Globus pallidus (tissue), 1 donor: ENCODE data around the gene NSG2.

Experiments used
- DNase-seq: peaks from one replicate; pipeline ENCODE4 v3.0.0-alpha.2; 2015; ENCODE audit warnings: low spot score

The NSG2 gene

GRCh38 chr5:174063082-174063756 lies 17.7 kb downstream of the NSG2 start:
- DNase-seq, result no peak

GRCh38 chr5:174064171-174064570 lies 18.7 kb downstream of the NSG2 start:
- DNase-seq, result no peak

GRCh38 chr5:174065528-174066197 lies 20.2 kb downstream of the NSG2 start:
- no peak for DNase-seq

GRCh38 chr5:174067499-174067898 lies 22.0 kb downstream of the NSG2 start:
- DNase-seq, result no peak

GRCh38 chr5:174071484-174071883 lies 26.0 kb downstream of the NSG2 start:
- DNase-seq, result no peak

- DNase-seq, result no peak
These were observed 27.7 kb downstream of the NSG2 start for GRCh38 chr5:174073122-174073660.

- no peak for DNase-seq
These were observed 28.9 kb downstream of the NSG2 start for GRCh38 chr5:174074369-174074768.

GRCh38 chr5:174078416-174078815 lies 32.9 kb downstream of the NSG2 start:
- DNase-seq, result no peak

GRCh38 chr5:174082286-174082685 lies 36.8 kb downstream of the NSG2 start:
- no peak for DNase-seq

- DNase-seq, result peak; percentile 27
These were observed 37.7 kb downstream of the NSG2 start for GRCh38 chr5:174083056-174083827.

- no peak for DNase-seq
These were observed 39.2 kb downstream of the NSG2 start for GRCh38 chr5:174084691-174085154.

- DNase-seq, result no peak
These were observed 41.2 kb downstream of the NSG2 start for GRCh38 chr5:174086751-174087150.

- no peak for DNase-seq
These were observed 42.3 kb downstream of the NSG2 start for GRCh38 chr5:174087783-174088182.

- no peak for DNase-seq
These were observed 44.6 kb downstream of the NSG2 start for GRCh38 chr5:174090129-174090528.

- no peak for DNase-seq
These were observed 47.6 kb downstream of the NSG2 start for GRCh38 chr5:174093123-174093522.

GRCh38 chr5:174094857-174095606 lies 49.5 kb downstream of the NSG2 start:
- no peak for DNase-seq

- DNase-seq, result no peak
These were observed 51.1 kb downstream of the NSG2 start for GRCh38 chr5:174096619-174097018.

- DNase-seq, result no peak
These were observed 52.1 kb downstream of the NSG2 start for GRCh38 chr5:174097486-174098185.

- no peak for DNase-seq
These were observed 53.2 kb downstream of the NSG2 start for GRCh38 chr5:174098694-174099093.

GRCh38 chr5:174100490-174100889 lies 55.0 kb downstream of the NSG2 start:
- DNase-seq, result no peak

GRCh38 chr5:174101195-174101730 lies 55.8 kb downstream of the NSG2 start:
- DNase-seq, result no peak
